Keratinocyte (primary cell): ENCODE measurements around the gene REM1.
A peak's percentile ranks its signal among the peaks of the same experiment; 100 is the strongest.

ENCODE experiments used
- EZH2 ChIP-seq: IDR thresholded peaks from one replicate; pipeline ENCODE4 v1.6.1; 2012; ENCODE audit warnings: inconsistent platforms, mild to moderate bottlenecking, low read length, moderate library complexity
- TF ChIP-seq, protein P1 (sequence below), 3 experiments: IDR thresholded peaks in 1 of 3; conservative IDR thresholded peaks in 1 of 3; optimal IDR thresholded peaks in 1 of 3; 2 replicates in 2 of 3; 3 replicates in 1 of 3; pipeline versions ENCODE3 to v1.5.1; 2011; ENCODE audit warnings: low read length in 3 of 3, mild to moderate bottlenecking in 3 of 3, moderate library complexity in 2 of 3, control low read depth in 1 of 3, inconsistent platforms in 1 of 3; ENCODE audit not compliant: insufficient read depth in 2 of 3; ENCODE audit errors: extremely low read depth in 1 of 3

DNA sequence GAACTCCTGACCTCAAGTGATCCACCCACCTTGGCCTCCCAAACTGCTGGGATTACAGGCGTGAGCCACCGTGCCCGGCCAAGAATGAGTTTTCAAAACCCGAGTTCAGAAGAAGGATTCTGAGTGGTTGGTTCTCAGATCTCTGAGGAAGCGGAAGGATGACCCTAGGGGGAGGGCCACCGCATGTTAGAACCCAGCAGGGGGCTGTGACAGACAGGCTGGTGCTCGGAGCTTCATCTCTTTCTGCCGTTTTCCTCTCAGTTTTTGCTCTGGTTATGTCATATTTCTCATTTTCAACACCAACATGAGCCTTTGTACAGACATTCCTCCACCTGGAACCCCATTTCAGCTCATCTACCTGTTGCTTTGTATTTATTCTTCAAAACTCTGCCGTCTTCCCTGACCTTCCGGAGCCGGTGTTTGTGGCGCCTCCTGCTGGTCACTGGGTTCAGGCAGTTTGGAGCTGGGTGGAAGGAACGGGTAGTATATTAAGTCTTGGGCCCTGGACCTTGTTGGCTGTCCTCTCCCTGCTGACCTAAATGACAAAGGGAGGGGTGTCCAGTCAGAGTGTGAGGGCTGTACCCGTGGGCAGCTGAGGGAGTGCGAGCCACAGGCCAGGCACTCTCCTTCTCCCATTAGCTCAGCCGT lies 35.0 kb upstream of the REM1 start, which contains the start of gene DEFB123:
- no peak for TF ChIP-seq EZH2
- TF ChIP-seq, protein P1, sequence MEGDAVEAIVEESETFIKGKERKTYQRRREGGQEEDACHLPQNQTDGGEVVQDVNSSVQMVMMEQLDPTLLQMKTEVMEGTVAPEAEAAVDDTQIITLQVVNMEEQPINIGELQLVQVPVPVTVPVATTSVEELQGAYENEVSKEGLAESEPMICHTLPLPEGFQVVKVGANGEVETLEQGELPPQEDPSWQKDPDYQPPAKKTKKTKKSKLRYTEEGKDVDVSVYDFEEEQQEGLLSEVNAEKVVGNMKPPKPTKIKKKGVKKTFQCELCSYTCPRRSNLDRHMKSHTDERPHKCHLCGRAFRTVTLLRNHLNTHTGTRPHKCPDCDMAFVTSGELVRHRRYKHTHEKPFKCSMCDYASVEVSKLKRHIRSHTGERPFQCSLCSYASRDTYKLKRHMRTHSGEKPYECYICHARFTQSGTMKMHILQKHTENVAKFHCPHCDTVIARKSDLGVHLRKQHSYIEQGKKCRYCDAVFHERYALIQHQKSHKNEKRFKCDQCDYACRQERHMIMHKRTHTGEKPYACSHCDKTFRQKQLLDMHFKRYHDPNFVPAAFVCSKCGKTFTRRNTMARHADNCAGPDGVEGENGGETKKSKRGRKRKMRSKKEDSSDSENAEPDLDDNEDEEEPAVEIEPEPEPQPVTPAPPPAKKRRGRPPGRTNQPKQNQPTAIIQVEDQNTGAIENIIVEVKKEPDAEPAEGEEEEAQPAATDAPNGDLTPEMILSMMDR (optimal IDR thresholded peaks at IDR 0.05 in 1 of 3, IDR thresholded peaks at IDR 0.05 in 1 of 3, conservative IDR thresholded peaks at IDR 0.05 in 1 of 3; ENCODE audit: extremely low read depth in 1 of 3, insufficient read depth in 2 of 3, low read length in 3 of 3) = peak in 1 of 3 experiments; percentile 27
